ENCODE results near the gene NEDD4L. TPM values are rescaled to one million over a fixed set of nuclear protein-coding genes. Genes with fewer than 3 reads are reported as not detected.

NEDD4L gene
- polyA plus RNA-seq, 1 donor (not counting 4 experiments of a cell fraction or from before 2014, with no cell fraction given): 52.6 TPM

DNA sequence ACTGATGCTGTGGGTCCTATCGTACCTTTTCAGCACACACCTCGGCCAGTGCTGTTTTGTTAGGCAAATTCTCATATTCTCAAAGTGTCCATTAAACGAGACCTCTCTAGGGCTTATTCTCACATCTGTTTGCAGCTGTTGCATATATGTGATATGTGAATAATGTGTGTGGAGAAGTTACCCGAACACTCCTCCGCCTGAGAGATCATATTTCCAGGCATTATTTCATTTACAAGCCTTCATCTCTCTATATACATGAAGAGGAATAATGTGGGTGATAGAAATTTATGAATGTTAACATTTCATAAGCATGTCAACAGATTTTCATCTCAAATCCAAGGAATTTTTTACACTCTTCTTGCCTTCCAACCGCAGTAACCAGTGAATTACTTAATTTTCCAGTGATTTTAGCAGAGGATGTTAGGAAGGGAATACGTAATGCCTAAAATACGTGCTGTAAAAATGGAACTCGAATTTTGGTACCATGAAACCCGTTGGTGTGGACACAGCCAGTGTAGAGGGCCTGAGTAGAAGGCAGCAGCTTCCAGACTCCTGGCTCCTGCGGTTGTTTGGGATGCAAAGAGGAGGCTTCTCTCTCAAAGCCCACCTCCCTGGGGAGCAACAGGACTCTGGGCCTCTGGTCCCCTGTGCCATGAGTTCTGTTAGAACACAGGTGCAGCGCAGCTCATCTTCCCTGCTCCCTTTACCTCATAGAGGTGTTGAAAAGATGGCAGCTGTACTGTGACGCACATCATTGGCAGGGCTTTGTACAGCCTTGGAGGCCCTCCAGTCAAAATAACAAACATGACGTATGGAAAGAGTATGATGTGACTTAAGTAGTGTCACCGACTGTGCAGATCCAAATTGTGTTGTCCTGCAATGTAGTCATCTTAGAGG lies 280.1 kb downstream of the NEDD4L start:
- no peaks in the 10 kb centered on the region for H3K9me1 ChIP-seq (ENCODE audit: control insufficient read depth, extremely low read depth, insufficient read depth, low read length)
- DNase-seq (ENCODE audit: low read depth, low spot score): no peak
- no peak for TF ChIP-seq EZH2 (IDR thresholded peaks at IDR 0.05; ENCODE audit: low read length)
- TF ChIP-seq, protein P1, sequence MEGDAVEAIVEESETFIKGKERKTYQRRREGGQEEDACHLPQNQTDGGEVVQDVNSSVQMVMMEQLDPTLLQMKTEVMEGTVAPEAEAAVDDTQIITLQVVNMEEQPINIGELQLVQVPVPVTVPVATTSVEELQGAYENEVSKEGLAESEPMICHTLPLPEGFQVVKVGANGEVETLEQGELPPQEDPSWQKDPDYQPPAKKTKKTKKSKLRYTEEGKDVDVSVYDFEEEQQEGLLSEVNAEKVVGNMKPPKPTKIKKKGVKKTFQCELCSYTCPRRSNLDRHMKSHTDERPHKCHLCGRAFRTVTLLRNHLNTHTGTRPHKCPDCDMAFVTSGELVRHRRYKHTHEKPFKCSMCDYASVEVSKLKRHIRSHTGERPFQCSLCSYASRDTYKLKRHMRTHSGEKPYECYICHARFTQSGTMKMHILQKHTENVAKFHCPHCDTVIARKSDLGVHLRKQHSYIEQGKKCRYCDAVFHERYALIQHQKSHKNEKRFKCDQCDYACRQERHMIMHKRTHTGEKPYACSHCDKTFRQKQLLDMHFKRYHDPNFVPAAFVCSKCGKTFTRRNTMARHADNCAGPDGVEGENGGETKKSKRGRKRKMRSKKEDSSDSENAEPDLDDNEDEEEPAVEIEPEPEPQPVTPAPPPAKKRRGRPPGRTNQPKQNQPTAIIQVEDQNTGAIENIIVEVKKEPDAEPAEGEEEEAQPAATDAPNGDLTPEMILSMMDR (optimal IDR thresholded peaks at IDR 0.05 in 1 of 3, IDR thresholded peaks at IDR 0.05 in 1 of 3, conservative IDR thresholded peaks at IDR 0.05 in 1 of 3; ENCODE audit: extremely low read depth in 1 of 3, insufficient read depth in 2 of 3, low read length in 3 of 3): no peak
- no peaks in the 10 kb centered on the region for H4K20me1 ChIP-seq (ENCODE audit: control insufficient read depth, extremely low read depth, insufficient read depth, low read length)
- H3K36me3 ChIP-seq (ENCODE audit: control insufficient read depth in 2 of 2, extremely low read depth in 1 of 2, insufficient read depth in 2 of 2, low read length in 2 of 2): peaks cover 16 to 22% of the 10 kb centered on the region in 2 experiments
- H2AFZ ChIP-seq (ENCODE audit: control insufficient read depth, low read length): no peak overlapping the region
- peaks cover 17% of the 10 kb centered on the region for H3K79me2 ChIP-seq (ENCODE audit: control insufficient read depth, insufficient read depth, low read length)
- no peaks in the 10 kb centered on the region for H3K27me3 ChIP-seq (ENCODE audit: control insufficient read depth, extremely low read depth, insufficient read depth, low read length)
- no peak overlapping the region for H3K9ac ChIP-seq (ENCODE audit: control insufficient read depth, extremely low read depth, insufficient read depth, low read length)
- no peak overlapping the region for H3K27ac ChIP-seq (ENCODE audit: control insufficient read depth, insufficient read depth, low read length)
- no peak overlapping the region for H3K4me2 ChIP-seq (ENCODE audit: control insufficient read depth, extremely low read depth, insufficient read depth, low read depth, low read length)
- H3K4me1 ChIP-seq (ENCODE audit: control insufficient read depth, extremely low read depth, insufficient read depth, low read length): peaks cover 12% of the 10 kb centered on the region
- dilution Hi-C loops (cut with MboI; ENCODE audit: extremely low pct_ligation_motif_present, low sequenced_read_pairs): no loop called here
- FAIRE-seq: no peak
- no peak overlapping the region for H3K4me3 ChIP-seq (ENCODE audit: control insufficient read depth in 2 of 3, extremely low read depth in 1 of 3, insufficient read depth in 2 of 3, low read depth in 1 of 3, low read length in 3 of 3)
- H3K9me3 ChIP-seq (ENCODE audit: control insufficient read depth, low read depth, low read length): no peaks in the 10 kb centered on the region

DNA sequence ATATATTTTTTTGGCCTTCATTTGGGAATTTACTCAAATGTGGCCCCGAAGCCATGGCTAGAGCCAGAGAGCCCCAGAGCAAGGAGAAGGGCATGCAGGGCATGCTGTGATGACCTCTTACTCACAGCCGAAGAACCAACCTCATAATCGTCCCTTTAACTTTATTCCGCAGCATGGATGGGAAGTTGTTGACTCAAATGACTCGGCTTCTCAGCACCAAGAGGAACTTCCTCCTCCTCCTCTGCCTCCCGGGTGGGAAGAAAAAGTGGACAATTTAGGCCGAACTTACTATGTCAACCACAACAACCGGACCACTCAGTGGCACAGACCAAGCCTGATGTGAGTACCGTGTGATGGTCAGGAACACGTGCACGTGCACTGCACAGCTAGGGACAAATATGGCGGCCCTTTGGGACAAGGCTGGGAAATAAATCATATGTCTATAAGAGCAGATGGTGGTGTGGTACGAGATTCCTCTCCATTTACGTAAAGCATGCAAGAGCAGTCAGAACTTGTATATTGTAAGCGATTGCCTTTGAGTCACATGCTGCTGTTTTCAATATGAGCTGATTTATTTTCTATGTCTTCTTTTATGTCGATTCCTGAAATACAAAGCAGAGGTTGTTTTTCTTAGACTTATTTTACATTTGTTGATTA lies 280.9 kb downstream of the NEDD4L start:
- Histone ChIP-seq H3K27ac (ENCODE audit: control insufficient read depth, insufficient read depth, low read length) (no peak overlapping the region), H4K20me1 (ENCODE audit: control insufficient read depth, extremely low read depth, insufficient read depth, low read length) (no peaks in the 10 kb centered on the region), H3K9me3 (ENCODE audit: control insufficient read depth, low read depth, low read length) (no peaks in the 10 kb centered on the region), H3K4me2 (ENCODE audit: control insufficient read depth, extremely low read depth, insufficient read depth, low read depth, low read length) (no peak overlapping the region), H3K9ac (ENCODE audit: control insufficient read depth, extremely low read depth, insufficient read depth, low read length) (no peak overlapping the region), H3K9me1 (ENCODE audit: control insufficient read depth, extremely low read depth, insufficient read depth, low read length) (no peaks in the 10 kb centered on the region), H3K79me2 (ENCODE audit: control insufficient read depth, insufficient read depth, low read length) (peaks cover 10% of the 10 kb centered on the region), H2AFZ (ENCODE audit: control insufficient read depth, low read length) (no peak overlapping the region), H3K27me3 (ENCODE audit: control insufficient read depth, extremely low read depth, insufficient read depth, low read length) (no peaks in the 10 kb centered on the region), H3K36me3 (ENCODE audit: control insufficient read depth in 2 of 2, extremely low read depth in 1 of 2, insufficient read depth in 2 of 2, low read length in 2 of 2) (peaks cover 14 to 27% of the 10 kb centered on the region in 2 experiments), H3K4me3 (ENCODE audit: control insufficient read depth in 2 of 3, extremely low read depth in 1 of 3, insufficient read depth in 2 of 3, low read depth in 1 of 3, low read length in 3 of 3) (no peak overlapping the region), H3K4me1 (ENCODE audit: control insufficient read depth, extremely low read depth, insufficient read depth, low read length) (peaks cover 12% of the 10 kb centered on the region)
- FAIRE-seq (no peak), DNase-seq (ENCODE audit: low read depth, low spot score) (no peak)
- dilution Hi-C loops (cut with MboI; ENCODE audit: extremely low pct_ligation_motif_present, low sequenced_read_pairs): no loop called here
- TF ChIP-seq EZH2 (IDR thresholded peaks at IDR 0.05; ENCODE audit: low read length): no peak
- TF ChIP-seq, protein P1 (optimal IDR thresholded peaks at IDR 0.05 in 1 of 3, IDR thresholded peaks at IDR 0.05 in 1 of 3, conservative IDR thresholded peaks at IDR 0.05 in 1 of 3; ENCODE audit: extremely low read depth in 1 of 3, insufficient read depth in 2 of 3, low read length in 3 of 3): no peak

All from keratinocyte (primary cell).